K562 (cell line): ENCODE results near the gene ZNF692. TPM values are rescaled to one million over a fixed set of nuclear protein-coding genes. Genes with fewer than 3 reads are reported as not detected.

ENCODE experiments used
- E4F1 ChIP-seq: fragments of 250-450 bp; sonication (Bioruptor Pico); IDR thresholded peaks from 2 replicates; pipeline ENCODE4 v1.5.0; 2021; ENCODE audit warnings: mild to moderate bottlenecking, borderline replicate concordance
- MEIS2 ChIP-seq: fragments of 450-650 bp; IDR thresholded peaks from 2 replicates; pipeline ENCODE4 v1.6.1; 2014; ENCODE audit warnings: mild to moderate bottlenecking; ENCODE audit not compliant: partially characterized antibody
- NBN ChIP-seq: fragments of 450-650 bp; IDR thresholded peaks from 2 replicates; pipeline ENCODE4 v1.6.1; 2016; ENCODE audit warnings: low read depth, mild to moderate bottlenecking
- SNRNP70 ChIP-seq: fragments of 200-400 bp; formaldehyde crosslinking; optimal IDR thresholded peaks from 2 replicates; pipeline ENCODE3; 2017; ENCODE audit warnings: low read depth, low read length
- ZBTB33 ChIP-seq: sonication (generic); formaldehyde crosslinking; IDR thresholded peaks from 2 replicates; pipeline ENCODE4 v1.8.1; 2023; ENCODE audit warnings: mild to moderate bottlenecking, missing genetic modification reagents
- polyA plus RNA-seq, 8 experiments: library from polyadenylated mRNA; depleted of rRNA in 4 of 8; stranded (reverse) in 5 of 8; unstranded in 3 of 8; fragments of >200 nt; fragmentation: Nextera tagmentation in 2 of 8; fragmentation: Illumina TruSeq in 1 of 8; extraction: Ambion mirVana in 2 of 8; extraction: Trizol in 1 of 8; gene quantifications; 2 replicates each; pipeline versions ENCODE4 v1.2.1 to v1.2.3, GENCODE V29; 2011 to 2014; ENCODE audit warnings: inconsistent platforms in 1 of 8, missing spikeins in 1 of 8
- total RNA-seq, 7 experiments: library from RNA; depleted of rRNA in 6 of 7; stranded (reverse); fragments of >200 nt in 6 of 7; fragmentation: Illumina TruSeq in 2 of 7; extraction: Trizol in 2 of 7; gene quantifications; 2 replicates each; pipeline versions ENCODE4 v1.2.1 to v1.2.3, GENCODE V29; 2011 to 2021; ENCODE audit warnings: low replicate concordance in 1 of 7
- TF ChIP-seq, protein P1 (sequence below): fragments of 450-650 bp; IDR thresholded peaks from 2 replicates; pipeline ENCODE4 v1.6.1; 2017; ENCODE audit warnings: mild to moderate bottlenecking, moderate library complexity
- TF ChIP-seq, protein P2 (sequence below): fragments of 450-650 bp; formaldehyde crosslinking; IDR thresholded peaks from 2 replicates; pipeline ENCODE4 v1.4.0; 2020; ENCODE audit warnings: mild to moderate bottlenecking, moderate library complexity
- TF ChIP-seq, protein P3 (sequence below): fragments of 450-650 bp; IDR thresholded peaks from 2 replicates; pipeline ENCODE4 v1.6.1; 2016
- TF ChIP-seq, protein P4 (sequence below): sonication (generic); formaldehyde crosslinking; IDR thresholded peaks from 2 replicates; pipeline ENCODE4 v1.8.0; 2023; ENCODE audit warnings: missing genetic modification reagents, mild to moderate bottlenecking, borderline replicate concordance

Gene ZNF692
- total and polyA plus RNA-seq, 9 of the 15 experiments (the other 6 are each of a cell fraction or from before 2014, with no cell fraction given), result 8.4 to 143 (median 55.9) TPM

DNA sequence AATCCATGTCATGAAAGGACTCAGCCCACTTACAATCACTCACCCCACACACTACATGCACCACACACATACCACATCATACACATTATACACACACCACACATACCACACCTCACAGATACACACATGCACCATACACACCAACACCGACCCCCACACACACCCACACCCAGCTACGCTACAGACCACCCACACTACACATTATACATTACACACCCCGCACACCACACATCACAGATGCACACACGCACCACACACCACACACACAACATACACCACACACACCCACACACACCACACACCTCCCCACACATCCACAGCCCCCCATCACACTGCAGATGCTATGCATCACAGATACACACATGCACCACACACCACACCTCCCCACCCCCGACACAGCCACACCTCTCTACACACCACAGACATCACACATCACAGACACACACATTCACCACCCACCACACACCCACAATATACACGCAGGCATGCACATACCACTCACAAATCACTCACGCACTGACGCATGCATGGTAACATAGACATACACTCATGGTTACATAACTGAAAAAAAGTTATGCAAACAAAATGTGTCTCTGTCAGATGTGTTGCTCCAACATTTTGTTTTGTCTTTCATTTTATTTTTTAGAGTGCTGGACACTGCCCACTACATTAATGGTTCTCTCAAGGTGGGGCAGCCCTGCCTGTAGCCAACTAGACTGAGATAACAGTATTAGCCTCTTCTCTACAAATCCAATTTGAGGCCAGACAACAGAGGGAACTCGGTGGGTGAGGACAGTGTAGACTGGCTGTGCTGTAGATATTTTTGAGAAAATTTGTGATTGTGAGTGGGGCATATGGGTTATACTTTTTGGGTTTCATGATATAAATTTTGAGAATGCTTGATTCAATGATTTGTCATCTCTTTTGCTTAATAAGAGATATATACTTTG lies 31.9 kb upstream of the ZNF692 start (continued):
- TF ChIP-seq E4F1 (no peak), SNRNP70 (no peak), ZBTB33 (CRISPR knock-in tag) (no peak), NBN (peak; percentile 17; the same call in 1 of the 2 replicates), MEIS2 (peak; percentile 71)
- TF ChIP-seq, protein P1, sequence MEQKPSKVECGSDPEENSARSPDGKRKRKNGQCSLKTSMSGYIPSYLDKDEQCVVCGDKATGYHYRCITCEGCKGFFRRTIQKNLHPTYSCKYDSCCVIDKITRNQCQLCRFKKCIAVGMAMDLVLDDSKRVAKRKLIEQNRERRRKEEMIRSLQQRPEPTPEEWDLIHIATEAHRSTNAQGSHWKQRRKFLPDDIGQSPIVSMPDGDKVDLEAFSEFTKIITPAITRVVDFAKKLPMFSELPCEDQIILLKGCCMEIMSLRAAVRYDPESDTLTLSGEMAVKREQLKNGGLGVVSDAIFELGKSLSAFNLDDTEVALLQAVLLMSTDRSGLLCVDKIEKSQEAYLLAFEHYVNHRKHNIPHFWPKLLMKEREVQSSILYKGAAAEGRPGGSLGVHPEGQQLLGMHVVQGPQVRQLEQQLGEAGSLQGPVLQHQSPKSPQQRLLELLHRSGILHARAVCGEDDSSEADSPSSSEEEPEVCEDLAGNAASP, result no peak
- TF ChIP-seq, protein P2, sequence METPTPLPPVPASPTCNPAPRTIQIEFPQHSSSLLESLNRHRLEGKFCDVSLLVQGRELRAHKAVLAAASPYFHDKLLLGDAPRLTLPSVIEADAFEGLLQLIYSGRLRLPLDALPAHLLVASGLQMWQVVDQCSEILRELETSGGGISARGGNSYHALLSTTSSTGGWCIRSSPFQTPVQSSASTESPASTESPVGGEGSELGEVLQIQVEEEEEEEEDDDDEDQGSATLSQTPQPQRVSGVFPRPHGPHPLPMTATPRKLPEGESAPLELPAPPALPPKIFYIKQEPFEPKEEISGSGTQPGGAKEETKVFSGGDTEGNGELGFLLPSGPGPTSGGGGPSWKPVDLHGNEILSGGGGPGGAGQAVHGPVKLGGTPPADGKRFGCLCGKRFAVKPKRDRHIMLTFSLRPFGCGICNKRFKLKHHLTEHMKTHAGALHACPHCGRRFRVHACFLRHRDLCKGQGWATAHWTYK (CRISPR knock-in tag), result 0 out of 2 replicates have a peak, but pooled peaks have one; percentile 28
- TF ChIP-seq, protein P3, sequence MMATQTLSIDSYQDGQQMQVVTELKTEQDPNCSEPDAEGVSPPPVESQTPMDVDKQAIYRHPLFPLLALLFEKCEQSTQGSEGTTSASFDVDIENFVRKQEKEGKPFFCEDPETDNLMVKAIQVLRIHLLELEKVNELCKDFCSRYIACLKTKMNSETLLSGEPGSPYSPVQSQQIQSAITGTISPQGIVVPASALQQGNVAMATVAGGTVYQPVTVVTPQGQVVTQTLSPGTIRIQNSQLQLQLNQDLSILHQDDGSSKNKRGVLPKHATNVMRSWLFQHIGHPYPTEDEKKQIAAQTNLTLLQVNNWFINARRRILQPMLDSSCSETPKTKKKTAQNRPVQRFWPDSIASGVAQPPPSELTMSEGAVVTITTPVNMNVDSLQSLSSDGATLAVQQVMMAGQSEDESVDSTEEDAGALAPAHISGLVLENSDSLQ, result peak; percentile 69
- TF ChIP-seq, protein P4, sequence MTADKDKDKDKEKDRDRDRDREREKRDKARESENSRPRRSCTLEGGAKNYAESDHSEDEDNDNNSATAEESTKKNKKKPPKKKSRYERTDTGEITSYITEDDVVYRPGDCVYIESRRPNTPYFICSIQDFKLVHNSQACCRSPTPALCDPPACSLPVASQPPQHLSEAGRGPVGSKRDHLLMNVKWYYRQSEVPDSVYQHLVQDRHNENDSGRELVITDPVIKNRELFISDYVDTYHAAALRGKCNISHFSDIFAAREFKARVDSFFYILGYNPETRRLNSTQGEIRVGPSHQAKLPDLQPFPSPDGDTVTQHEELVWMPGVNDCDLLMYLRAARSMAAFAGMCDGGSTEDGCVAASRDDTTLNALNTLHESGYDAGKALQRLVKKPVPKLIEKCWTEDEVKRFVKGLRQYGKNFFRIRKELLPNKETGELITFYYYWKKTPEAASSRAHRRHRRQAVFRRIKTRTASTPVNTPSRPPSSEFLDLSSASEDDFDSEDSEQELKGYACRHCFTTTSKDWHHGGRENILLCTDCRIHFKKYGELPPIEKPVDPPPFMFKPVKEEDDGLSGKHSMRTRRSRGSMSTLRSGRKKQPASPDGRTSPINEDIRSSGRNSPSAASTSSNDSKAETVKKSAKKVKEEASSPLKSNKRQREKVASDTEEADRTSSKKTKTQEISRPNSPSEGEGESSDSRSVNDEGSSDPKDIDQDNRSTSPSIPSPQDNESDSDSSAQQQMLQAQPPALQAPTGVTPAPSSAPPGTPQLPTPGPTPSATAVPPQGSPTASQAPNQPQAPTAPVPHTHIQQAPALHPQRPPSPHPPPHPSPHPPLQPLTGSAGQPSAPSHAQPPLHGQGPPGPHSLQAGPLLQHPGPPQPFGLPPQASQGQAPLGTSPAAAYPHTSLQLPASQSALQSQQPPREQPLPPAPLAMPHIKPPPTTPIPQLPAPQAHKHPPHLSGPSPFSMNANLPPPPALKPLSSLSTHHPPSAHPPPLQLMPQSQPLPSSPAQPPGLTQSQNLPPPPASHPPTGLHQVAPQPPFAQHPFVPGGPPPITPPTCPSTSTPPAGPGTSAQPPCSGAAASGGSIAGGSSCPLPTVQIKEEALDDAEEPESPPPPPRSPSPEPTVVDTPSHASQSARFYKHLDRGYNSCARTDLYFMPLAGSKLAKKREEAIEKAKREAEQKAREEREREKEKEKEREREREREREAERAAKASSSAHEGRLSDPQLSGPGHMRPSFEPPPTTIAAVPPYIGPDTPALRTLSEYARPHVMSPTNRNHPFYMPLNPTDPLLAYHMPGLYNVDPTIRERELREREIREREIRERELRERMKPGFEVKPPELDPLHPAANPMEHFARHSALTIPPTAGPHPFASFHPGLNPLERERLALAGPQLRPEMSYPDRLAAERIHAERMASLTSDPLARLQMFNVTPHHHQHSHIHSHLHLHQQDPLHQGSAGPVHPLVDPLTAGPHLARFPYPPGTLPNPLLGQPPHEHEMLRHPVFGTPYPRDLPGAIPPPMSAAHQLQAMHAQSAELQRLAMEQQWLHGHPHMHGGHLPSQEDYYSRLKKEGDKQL (CRISPR knock-in tag), result no peak
